GM18505 (cell line): ENCODE data around the gene TNS4.

Experiments
- ATAC-seq: cut with Tn5 transposase; IDR thresholded peaks from one replicate; pipeline ENCODE4 v1.9.1; 2021; ENCODE audit not compliant: unreplicated experiment
- POLR2A ChIP-seq: IDR thresholded peaks from 4 replicates; pipeline ENCODE4 v1.6.1; 2011; ENCODE audit warnings: borderline replicate concordance; ENCODE audit not compliant: insufficient read depth, insufficient read length; ENCODE audit errors: extremely low read depth

TNS4 gene

DNA sequence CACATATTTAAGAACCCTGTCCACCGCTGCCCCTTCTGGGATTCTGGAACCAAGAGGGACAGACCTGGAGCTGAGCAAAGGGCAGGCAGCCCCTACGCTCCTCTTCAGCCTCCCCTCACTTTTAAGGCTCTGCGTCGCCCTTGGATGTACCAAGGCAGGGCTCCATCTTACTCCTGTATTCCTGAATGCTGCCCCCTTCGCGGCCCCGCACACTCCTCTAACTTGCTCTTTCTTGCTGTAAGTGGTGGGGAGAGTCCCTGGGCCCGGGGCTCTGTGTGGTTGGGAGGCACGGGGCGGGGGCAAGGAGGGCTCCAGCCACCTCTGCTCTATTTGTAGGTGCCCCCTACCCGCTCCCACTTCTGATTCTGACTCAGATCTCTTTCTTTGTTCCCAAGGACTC, 1.2 kb downstream of the TNS4 start:
- no peak for TF ChIP-seq POLR2A
- no peak for ATAC-seq

DNA sequence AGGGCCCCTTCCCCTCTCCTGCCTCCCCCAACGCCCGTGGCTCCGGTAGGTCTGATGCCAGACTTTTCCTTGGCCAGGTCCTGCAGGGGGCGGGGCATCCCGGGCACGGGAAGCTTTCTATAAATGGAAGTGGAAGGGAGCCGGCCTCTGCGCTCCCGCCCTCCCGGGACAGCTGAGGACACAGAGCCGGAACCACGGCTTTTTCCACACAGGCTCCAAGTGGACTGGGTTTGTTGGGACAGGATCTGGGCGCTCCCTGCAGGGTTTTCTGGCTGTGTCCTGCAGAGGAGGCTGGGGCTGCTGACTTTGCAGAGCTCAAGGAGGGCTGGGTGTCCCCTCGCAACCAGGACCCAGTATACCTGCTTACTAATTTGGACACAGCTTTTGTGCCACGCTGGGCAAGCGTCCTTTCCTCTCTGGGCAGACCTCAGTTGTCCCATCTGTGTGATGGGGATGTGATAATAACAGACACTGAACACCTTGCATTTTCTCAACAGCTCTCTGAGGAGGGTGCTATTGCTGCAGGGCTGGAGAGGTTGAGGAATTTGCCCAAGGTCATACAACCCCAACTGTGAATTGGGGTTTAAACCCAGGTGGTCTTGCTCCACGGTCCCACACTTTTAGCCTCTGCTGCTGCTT, 1.8 kb downstream of the TNS4 start:
- ATAC-seq = no peak
- TF ChIP-seq POLR2A = no peak

DNA sequence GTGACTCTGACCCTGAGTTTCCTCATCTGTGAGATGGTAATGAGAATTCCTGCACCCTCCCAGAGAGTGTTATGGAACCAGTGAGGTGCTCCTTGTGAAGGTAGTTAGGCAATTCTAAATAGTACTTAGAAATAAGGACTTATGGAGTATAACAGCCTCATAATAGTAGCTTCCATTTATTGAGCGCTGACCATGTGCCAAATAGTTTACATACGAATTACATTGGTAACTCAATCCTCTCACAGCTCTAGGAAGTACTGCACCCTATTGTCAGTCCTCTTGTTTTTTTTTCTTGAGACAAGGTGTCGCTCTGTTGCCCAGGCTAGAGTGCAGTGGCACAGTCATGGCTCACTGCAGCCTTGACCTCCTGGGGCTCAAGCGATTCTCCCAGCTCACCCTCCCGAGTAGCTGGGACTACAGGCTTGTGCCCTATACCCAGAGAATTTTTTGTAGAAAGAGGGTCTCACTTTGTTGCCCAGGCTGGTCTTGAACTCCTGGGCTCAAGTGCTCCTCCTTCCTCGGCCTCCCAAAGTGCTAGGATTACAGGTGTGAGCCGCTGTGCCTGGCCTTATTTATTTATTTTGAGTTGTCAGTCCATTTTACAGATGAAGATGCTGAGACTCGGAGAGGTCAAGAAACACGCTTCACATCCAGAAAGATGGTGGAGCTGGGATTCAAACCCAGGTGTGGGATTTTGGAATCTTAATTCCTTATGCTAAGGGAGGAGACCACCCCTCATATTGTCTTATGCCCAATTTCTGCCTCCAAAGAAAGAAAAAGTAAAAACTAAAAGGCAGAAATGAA, 2.9 kb downstream of the TNS4 start:
- ATAC-seq = no peak
- no peak for TF ChIP-seq POLR2A

DNA sequence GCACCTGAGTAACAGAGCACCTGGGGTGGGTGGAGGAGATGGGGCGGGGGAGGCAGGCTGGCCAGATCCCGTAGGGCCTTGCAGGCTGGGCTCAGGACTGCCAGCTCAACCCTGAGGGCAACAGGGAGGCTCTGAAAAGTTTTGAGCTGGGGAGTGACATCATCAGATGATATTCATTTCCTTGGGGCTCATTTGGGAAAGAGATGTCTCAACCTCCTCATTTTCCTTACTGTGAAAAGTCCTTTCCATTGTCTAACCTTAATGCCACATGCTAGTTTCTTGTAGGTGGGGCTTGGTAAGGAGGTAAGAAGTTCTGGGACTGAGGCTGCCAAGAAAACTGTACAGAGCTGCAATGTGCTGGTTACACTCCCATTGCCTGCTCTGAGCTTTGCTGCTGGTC, 3.7 kb downstream of the TNS4 start:
- TF ChIP-seq POLR2A = no peak
- no peak for ATAC-seq

DNA sequence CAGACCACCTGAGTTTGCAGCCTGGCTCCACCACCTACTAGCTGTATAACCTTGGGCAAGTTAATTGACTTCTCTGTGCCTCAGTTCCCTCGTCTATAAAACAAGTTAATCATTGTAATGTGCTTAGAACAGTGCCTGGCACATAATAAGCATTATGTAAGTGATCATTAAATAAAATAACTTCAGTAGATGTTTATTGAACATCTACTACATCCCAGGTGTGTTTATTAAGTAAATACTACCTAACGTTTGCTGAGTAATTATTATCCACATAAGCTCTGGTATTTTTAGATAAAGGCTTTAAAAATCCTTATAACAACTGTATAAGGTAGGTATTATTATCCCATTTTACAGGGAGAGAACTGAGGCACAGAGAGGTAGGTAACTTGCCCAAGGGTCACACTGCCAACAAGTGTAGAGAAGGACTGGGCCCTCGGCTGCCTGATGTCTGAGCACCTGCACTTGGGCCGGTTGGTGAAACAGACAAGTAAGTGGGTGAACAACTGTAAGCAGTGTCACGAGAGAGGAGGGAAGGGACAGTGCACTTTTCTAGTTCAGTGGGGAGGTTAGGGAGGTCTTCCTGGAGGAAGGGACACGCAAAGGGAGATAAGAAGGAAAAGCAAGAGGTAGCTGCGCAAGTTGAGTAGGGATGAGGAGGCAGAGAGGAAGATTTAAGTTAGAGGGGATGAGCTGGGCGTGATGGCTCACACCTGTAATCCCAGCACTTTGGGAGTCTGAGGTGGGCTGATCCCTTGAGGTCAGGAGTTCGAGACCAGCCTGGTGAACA, 4.6 kb downstream of the TNS4 start:
- no peak for ATAC-seq
- TF ChIP-seq POLR2A = no peak

DNA sequence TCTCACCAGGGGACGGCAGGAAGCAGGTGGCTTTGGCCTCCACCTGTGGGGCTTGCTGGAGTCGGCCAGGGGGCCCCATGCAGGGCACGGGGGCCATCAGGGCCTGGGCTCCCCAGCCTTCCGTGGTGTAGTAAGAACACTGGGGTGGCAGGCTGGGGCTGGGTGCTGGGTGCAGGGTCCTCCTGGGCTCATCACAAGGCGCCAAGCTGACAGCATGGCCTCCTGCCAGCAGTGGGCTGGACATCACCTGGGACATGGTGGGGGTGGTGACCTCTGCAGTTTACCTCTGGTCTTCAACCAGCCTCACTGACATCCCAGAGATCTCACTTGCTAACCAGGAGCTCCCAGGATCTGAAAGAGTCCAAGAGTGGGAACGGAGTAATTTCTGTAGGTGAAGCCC, 5.3 kb downstream of the TNS4 start:
- no peak for TF ChIP-seq POLR2A
- ATAC-seq = no peak

DNA sequence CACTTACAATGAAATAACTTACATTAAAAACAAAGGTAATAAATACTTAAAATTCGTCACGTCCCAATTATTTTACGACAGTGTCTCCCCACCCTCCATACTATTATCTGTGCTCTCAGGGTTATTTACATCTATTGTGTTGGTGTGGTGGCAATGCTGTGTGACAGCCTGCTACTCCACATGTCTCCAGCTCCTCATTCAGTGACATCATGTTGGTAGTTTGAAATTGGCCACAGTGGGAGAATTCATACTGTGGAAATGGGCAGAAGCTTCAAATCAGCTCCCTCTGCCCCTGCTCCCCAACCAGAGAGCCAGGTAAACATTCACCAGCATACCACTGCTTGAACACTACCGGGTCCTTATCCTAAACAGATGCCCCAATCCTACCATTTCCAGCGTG, 6.3 kb downstream of the TNS4 start:
- no peak for ATAC-seq

DNA sequence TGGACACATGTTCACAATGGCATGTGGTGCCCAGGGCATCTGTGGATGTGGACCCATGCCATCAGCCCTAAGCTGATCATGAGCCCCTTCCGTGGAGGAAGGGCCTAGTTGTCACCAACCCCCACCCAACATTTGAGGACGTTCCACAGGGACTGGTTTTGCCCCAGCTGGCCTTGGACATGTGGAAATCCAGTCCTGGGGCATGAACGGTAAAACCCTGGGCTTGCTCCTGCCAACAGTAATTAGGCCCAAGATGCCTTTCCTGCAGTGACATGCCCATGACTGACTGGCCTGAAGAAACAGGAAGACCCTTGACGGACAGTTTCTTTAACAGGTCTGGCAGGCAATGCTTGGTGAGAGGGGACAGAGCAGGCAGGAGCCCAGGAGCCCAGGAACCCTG, 7.7 kb downstream of the TNS4 start:
- no peak for ATAC-seq
- TF ChIP-seq POLR2A = no peak

More for the DNA sequence above, 6.3 kb downstream of the TNS4 start:
- no peak for TF ChIP-seq POLR2A

DNA sequence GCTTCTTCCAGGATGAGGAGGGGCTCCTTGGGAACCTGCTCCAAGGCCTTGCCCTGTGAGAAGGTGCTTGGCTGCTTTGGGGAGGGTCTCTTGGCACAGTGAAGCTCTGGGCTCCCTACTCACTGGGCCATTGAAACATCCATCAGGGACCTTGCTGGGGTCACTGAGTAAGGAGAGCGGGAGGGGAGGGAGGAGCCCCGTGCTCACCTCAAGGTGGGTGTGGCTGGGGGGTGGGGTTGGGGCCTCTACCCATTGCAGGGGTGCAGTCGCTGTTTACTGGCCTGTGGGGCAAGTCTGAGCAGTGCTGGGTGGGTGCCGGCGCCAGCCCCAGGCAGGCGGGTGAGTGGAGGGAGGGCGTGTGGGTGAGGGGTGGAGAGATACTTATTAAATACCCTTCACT, 9.9 kb downstream of the TNS4 start:
- TF ChIP-seq POLR2A = no peak
- no peak for ATAC-seq

DNA sequence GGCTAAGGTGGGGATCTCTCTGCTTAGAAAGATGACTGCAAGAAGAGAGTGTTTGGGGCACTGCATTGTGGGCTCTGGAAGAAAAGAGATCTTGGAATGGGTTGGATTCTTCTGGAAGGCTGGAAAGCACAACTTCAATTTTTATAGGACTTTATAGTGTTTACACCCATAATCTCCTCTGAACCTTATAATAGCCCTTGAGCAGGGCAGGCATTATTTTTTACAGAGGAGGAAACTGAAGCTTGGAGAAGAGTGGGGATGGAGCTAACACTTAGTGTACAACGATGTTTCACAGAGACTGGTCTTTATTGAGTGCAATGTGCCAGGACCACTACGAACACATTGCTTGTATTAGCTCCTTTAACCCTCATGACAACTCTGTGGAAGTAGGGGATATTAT, 10.4 kb downstream of the TNS4 start:
- no peak for ATAC-seq
- no peak for TF ChIP-seq POLR2A

DNA sequence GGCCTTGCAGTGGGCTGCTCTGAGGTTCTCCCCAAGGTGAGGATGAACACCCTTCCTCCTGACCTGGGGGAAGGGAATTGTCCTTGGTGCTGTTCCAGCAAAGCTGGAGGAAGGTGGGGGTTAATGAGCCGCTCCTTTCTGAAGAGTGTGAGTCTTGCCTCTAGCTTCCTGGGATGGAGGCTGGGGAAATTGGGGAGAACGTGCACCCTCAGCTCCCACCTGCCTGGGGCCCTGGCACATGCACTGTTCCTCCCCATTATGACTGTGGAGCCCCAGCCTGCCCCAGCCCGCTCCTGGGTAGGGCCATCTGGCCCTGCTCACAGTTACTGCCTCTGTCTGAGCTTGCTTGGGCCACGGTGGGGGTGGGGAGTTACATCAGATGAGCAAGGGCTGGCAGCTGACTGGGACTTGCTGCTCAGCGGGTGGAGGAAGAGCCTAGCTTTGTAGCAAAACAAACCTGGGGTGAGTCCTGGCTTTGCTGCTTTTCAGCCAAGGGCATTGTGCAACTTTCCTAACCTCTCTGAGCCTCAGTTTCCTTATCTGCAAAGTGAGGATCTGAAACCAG, 11.1 kb downstream of the TNS4 start:
- ATAC-seq = no peak

DNA sequence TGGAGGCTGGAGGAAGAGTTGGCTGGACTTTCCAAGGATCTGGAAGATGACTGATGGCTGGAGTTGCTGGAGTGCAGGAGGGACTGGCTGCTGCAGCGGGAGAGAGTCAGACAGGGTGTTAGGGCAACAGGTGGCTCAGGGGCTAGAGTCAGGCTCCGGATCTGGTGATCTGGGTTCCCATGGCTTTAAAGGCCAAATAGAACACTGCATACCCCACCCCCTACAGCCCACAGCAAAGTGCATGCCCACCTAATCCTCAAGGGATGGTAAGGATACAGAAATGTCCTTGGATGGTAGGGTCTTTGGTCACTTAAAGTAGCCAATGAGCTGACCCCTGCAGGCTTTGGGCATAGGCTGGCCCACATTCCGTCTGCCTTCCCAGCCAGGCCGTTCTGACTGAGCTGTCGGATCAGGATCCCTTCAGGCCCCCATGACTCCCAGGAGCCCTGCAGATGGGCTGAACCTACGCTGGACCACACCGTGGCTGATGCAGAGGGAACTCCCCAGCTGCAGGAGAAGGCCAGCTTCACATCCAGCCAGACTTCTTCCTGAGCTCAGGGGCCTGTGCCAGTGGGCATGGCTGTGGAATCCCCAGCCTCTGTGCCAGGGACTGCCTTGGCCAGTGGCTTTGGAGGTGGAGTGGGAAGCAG, 13.9 kb downstream of the TNS4 start:
- no peak for ATAC-seq
- no peak for TF ChIP-seq POLR2A

More for the DNA sequence above, 11.1 kb downstream of the TNS4 start:
- no peak for TF ChIP-seq POLR2A
